Transverse colon (tissue), 4 donors: ENCODE data around the gene AFM.

Experiments used
- POLR2AphosphoS5 ChIP-seq, 3 donors: sonication (generic); formaldehyde crosslinking; IDR thresholded peaks; one replicate each; pipeline ENCODE4 v1.6.1; 2016; ENCODE audit warnings: antibody characterized with exemption in 3 of 3
- TF ChIP-seq, protein P1 (sequence below), 5 experiments: fragments of 200-600 bp in 3 of 5; fragments of 450-650 bp in 2 of 5; sonication (generic) in 3 of 5; IDR thresholded peaks; 1 replicate in 2 of 5; 2 replicates in 3 of 5; pipeline ENCODE4 v1.5.1; 2016 to 2017; ENCODE audit warnings: antibody characterized with exemption in 5 of 5, inconsistent platforms in 3 of 5, mild to moderate bottlenecking in 2 of 5, moderate library complexity in 1 of 5

DNA sequence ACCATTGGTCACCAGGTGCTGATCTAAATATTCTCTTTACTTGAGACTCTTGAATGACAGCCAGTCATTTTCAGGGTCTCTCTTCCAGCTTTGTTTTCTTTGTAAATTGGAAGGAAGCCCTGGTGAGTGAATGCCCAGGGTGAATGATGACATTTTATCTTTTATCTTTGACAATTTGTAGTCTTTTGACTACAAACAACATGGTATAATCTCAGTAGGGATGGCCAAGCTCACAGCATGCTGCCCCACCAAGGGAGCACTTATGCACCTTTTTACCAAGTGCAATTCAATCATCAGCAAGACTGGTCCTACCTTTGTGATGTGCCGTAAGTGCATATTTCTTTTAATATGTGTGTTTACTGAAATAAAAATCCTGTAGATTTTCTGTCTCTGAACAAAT is 5.7 kb downstream of the AFM start:
- no peak for TF ChIP-seq POLR2AphosphoS5 (IDR thresholded peaks at IDR 0.05)
- TF ChIP-seq, protein P1, sequence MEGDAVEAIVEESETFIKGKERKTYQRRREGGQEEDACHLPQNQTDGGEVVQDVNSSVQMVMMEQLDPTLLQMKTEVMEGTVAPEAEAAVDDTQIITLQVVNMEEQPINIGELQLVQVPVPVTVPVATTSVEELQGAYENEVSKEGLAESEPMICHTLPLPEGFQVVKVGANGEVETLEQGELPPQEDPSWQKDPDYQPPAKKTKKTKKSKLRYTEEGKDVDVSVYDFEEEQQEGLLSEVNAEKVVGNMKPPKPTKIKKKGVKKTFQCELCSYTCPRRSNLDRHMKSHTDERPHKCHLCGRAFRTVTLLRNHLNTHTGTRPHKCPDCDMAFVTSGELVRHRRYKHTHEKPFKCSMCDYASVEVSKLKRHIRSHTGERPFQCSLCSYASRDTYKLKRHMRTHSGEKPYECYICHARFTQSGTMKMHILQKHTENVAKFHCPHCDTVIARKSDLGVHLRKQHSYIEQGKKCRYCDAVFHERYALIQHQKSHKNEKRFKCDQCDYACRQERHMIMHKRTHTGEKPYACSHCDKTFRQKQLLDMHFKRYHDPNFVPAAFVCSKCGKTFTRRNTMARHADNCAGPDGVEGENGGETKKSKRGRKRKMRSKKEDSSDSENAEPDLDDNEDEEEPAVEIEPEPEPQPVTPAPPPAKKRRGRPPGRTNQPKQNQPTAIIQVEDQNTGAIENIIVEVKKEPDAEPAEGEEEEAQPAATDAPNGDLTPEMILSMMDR (IDR thresholded peaks at IDR 0.05) = no peak
